HG03039 (cell line): Measurements from ENCODE around the gene SIDT1.

Source experiments
- ATAC-seq: cut with Tn5 transposase; IDR thresholded peaks from one replicate; pipeline ENCODE4 v1.9.1; 2021; ENCODE audit warnings: mild to moderate bottlenecking, moderate library complexity; ENCODE audit not compliant: unreplicated experiment

SIDT1 gene

GRCh38 chr3:113545594-113545993, 13.2 kb downstream of the SIDT1 start:
- no peak for ATAC-seq

GRCh38 chr3:113546414-113546893, 14.1 kb downstream of the SIDT1 start:
- peak; percentile 81 for ATAC-seq

GRCh38 chr3:113548501-113548900, 16.1 kb downstream of the SIDT1 start:
- ATAC-seq, result no peak

- no peak for ATAC-seq
These were observed 19.5 kb downstream of the SIDT1 start for GRCh38 chr3:113551820-113552219.

GRCh38 chr3:113552851-113553250, 20.5 kb downstream of the SIDT1 start:
- ATAC-seq, result no peak

- ATAC-seq, result no peak
These were observed 22.8 kb downstream of the SIDT1 start for GRCh38 chr3:113555138-113555537.

- ATAC-seq, result no peak
These were observed 24.1 kb downstream of the SIDT1 start for GRCh38 chr3:113556316-113556945.

- ATAC-seq, result no peak
These were observed 24.6 kb downstream of the SIDT1 start for GRCh38 chr3:113556946-113557335.

GRCh38 chr3:113557374-113557773, 25.0 kb downstream of the SIDT1 start:
- no peak for ATAC-seq

GRCh38 chr3:113559009-113559408, 26.7 kb downstream of the SIDT1 start:
- no peak for ATAC-seq

GRCh38 chr3:113560271-113560670, 27.9 kb downstream of the SIDT1 start:
- ATAC-seq, result no peak

- ATAC-seq, result no peak
These were observed 28.7 kb downstream of the SIDT1 start for GRCh38 chr3:113560831-113561623.

GRCh38 chr3:113565555-113565954, 33.2 kb downstream of the SIDT1 start:
- no peak for ATAC-seq

GRCh38 chr3:113570158-113570557, 37.8 kb downstream of the SIDT1 start:
- ATAC-seq, result no peak

GRCh38 chr3:113571360-113571759, 39.0 kb downstream of the SIDT1 start:
- no peak for ATAC-seq

- ATAC-seq, result no peak
These were observed 41.4 kb downstream of the SIDT1 start for GRCh38 chr3:113573728-113574127.

- ATAC-seq, result no peak
These were observed 41.9 kb downstream of the SIDT1 start for GRCh38 chr3:113574213-113574612.

- ATAC-seq, result no peak
These were observed 42.9 kb downstream of the SIDT1 start for GRCh38 chr3:113575206-113575605.

GRCh38 chr3:113585228-113585627, 52.9 kb downstream of the SIDT1 start:
- no peak for ATAC-seq

GRCh38 chr3:113585720-113586119, 53.4 kb downstream of the SIDT1 start:
- ATAC-seq, result no peak

GRCh38 chr3:113588806-113589205, 56.5 kb downstream of the SIDT1 start:
- no peak for ATAC-seq

GRCh38 chr3:113589971-113590370, 57.6 kb downstream of the SIDT1 start:
- ATAC-seq, result no peak
